Measurements from ENCODE around the gene TRAF2. TPM values are rescaled to one million over a fixed set of nuclear protein-coding genes. Genes with fewer than 3 reads are reported as not detected.

TRAF2 gene
- total and polyA plus RNA-seq, 2 of the 13 experiments (the other 11 are each of a cell fraction or from before 2014, with no cell fraction given), result 12.4 to 13.6 TPM

DNA sequence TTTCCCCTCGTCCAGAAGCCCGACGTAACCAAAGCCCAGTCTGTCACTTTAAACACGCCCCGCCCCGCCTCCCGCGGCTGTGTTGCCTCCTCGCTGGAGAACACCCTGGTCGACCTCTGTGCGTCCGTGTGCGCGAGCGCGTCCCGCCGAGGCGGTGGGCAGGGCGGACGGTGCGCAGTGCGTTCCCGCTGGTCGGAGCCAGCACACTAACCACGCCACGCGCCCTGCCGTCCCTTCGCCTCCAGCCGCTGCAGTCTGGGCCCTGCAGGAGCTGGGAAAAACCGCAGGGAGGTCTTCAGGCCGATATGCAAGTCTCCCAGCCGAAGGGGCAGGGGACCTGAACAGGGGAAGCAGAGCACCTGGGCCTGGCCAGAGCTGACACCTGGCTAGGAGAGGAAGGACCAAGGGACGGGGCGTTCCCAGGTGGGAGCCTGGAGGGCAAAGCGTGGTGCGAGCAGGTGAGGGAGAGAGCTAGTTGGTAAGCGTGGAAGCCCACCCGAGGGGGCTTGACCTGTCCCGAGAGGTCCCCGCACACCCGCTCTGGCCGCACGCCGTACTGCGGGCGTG, 38.4 kb upstream of the TRAF2 start (continued):
- peak; percentile 66; the same call in 1 of the 2 replicates for TF ChIP-seq ZNF160 (CRISPR knock-in tag; IDR thresholded peaks at IDR 0.05)
- TF ChIP-seq ZNF350 (CRISPR knock-in tag; IDR thresholded peaks at IDR 0.05; ENCODE audit: borderline replicate concordance, low read depth), result peak; percentile 92
- peak; percentile 53 for TF ChIP-seq ZBTB7B (CRISPR knock-in tag; IDR thresholded peaks at IDR 0.05)
- peak; percentile 20; the same call in 1 of the 2 replicates for TF ChIP-seq NR3C1 (CRISPR knock-in tag; IDR thresholded peaks at IDR 0.05)
- TF ChIP-seq SALL1 (CRISPR knock-in tag; IDR thresholded peaks at IDR 0.05), result peak; percentile 52; the same call in 1 of the 2 replicates
- TF ChIP-seq FOXA1 (IDR thresholded peaks at IDR 0.05), result no peak
- TF ChIP-seq FOXA1 (CRISPR knock-in tag; IDR thresholded peaks at IDR 0.05), result peak; percentile 49; the same call in 1 of the 2 replicates
- TF ChIP-seq PHF21A (CRISPR knock-in tag; IDR thresholded peaks at IDR 0.05), result 0 out of 2 replicates have a peak, but pooled peaks have one; percentile 27
- TF ChIP-seq, protein P1, sequence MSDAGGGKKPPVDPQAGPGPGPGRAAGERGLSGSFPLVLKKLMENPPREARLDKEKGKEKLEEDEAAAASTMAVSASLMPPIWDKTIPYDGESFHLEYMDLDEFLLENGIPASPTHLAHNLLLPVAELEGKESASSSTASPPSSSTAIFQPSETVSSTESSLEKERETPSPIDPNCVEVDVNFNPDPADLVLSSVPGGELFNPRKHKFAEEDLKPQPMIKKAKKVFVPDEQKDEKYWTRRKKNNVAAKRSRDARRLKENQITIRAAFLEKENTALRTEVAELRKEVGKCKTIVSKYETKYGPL (CRISPR knock-in tag; IDR thresholded peaks at IDR 0.05), result no peak
- no peak for TF ChIP-seq SRF (IDR thresholded peaks at IDR 0.05; ENCODE audit: low read depth, low read length)
- TF ChIP-seq ZNF563 (CRISPR knock-in tag; IDR thresholded peaks at IDR 0.05), result peak; percentile 57; the same call in 1 of the 2 replicates
- peak; percentile 96 for TF ChIP-seq RBFOX2 (IDR thresholded peaks at IDR 0.05; ENCODE audit: low read depth, low read length)
- TF ChIP-seq PREB (CRISPR knock-in tag; IDR thresholded peaks at IDR 0.05), result no peak
- 0 out of 2 replicates have a peak, but pooled peaks have one; percentile 21 for TF ChIP-seq PAXIP1 (CRISPR knock-in tag; conservative IDR thresholded peaks at IDR 0.05)
- TF ChIP-seq TEAD3 (CRISPR knock-in tag; optimal IDR thresholded peaks at IDR 0.05; ENCODE audit: borderline replicate concordance), result peak; percentile 43
- TF ChIP-seq, protein P2, sequence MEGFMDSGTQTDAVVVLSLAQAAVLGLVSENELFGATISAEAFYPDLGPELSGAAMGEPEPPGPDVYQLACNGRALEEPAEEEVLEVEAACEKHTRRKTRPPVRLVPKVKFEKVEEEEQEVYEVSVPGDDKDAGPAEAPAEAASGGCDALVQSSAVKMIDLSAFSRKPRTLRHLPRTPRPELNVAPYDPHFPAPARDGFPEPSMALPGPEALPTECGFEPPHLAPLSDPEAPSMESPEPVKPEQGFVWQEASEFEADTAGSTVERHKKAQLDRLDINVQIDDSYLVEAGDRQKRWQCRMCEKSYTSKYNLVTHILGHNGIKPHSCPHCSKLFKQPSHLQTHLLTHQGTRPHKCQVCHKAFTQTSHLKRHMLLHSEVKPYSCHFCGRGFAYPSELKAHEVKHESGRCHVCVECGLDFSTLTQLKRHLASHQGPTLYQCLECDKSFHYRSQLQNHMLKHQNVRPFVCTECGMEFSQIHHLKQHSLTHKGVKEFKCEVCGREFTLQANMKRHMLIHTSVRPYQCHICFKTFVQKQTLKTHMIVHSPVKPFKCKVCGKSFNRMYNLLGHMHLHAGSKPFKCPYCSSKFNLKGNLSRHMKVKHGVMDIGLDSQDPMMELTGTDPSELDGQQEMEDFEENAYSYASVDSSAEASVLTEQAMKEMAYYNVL (CRISPR knock-in tag; IDR thresholded peaks at IDR 0.05; ENCODE audit: borderline replicate concordance), result peak; percentile 7; the same call in 1 of the 2 replicates
- TF ChIP-seq, protein P3, sequence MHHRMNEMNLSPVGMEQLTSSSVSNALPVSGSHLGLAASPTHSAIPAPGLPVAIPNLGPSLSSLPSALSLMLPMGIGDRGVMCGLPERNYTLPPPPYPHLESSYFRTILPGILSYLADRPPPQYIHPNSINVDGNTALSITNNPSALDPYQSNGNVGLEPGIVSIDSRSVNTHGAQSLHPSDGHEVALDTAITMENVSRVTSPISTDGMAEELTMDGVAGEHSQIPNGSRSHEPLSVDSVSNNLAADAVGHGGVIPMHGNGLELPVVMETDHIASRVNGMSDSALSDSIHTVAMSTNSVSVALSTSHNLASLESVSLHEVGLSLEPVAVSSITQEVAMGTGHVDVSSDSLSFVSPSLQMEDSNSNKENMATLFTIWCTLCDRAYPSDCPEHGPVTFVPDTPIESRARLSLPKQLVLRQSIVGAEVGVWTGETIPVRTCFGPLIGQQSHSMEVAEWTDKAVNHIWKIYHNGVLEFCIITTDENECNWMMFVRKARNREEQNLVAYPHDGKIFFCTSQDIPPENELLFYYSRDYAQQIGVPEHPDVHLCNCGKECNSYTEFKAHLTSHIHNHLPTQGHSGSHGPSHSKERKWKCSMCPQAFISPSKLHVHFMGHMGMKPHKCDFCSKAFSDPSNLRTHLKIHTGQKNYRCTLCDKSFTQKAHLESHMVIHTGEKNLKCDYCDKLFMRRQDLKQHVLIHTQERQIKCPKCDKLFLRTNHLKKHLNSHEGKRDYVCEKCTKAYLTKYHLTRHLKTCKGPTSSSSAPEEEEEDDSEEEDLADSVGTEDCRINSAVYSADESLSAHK (CRISPR knock-in tag; IDR thresholded peaks at IDR 0.05; ENCODE audit: borderline replicate concordance), result no peak; the same call in 1 of the 2 replicates
- TF ChIP-seq AGO2 (optimal IDR thresholded peaks at IDR 0.05; ENCODE audit: low read depth, low read length), result peak; percentile 98
- peak; percentile 75 for TF ChIP-seq SALL2 (CRISPR knock-in tag; IDR thresholded peaks at IDR 0.05)
- TF ChIP-seq ZNF546 (CRISPR knock-in tag; conservative IDR thresholded peaks at IDR 0.05), result 0 out of 2 replicates have a peak, but pooled peaks have one; percentile 40
